Measurements from ENCODE around the gene USP4. TPM values are rescaled to one million over a fixed set of nuclear protein-coding genes. Genes with fewer than 3 reads are reported as not detected.
A peak's percentile ranks its signal among the peaks of the same experiment; 100 is the strongest.
"Not testable (repeated sequence)": the region's sequence is repeated elsewhere in the genome, so short reads cannot be mapped to it uniquely, and the experiment has no call there.

Gene USP4
- total RNA-seq, 1 experiment from 2014 or later: 43.5 TPM

DNA sequence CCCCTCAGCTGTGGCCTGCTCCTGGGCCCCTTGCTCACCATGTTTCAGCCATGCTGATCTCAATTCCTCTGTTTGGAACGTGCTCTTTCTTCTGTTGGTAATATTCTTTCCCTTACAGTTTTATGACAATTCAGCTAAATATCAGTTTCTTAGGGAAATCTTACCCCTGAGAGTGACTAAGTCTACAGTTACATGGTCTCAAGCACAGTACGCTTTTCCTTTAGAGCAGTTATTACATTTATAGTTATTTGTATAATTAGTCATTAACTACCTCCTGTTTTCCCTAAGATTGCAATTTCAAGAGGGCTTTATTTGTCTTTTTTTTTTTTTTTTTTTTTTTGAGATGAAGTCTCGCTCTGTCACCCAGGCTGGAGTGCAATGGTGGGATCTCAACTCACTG is 86.3 kb downstream of the USP4 start:
- no peaks in the 10 kb centered on the region for H3K9me3 Mint-ChIP-seq (ENCODE audit: low read depth, unreplicated experiment)
- intact Hi-C loops (cut with micrococcal nuclease; ENCODE audit: unreplicated experiment): no loop called here
- H3K4me3 Mint-ChIP-seq (ENCODE audit: low read depth, unreplicated experiment): no peak overlapping the region
- H3K27me3 Mint-ChIP-seq (ENCODE audit: unreplicated experiment): no peaks in the 10 kb centered on the region
- BruUV-seq (replicated peaks): no TSS peak
- no peaks in the 10 kb centered on the region for H3K36me3 Mint-ChIP-seq (ENCODE audit: insufficient read depth, unreplicated experiment)
- DNase-seq: no peak
- TF ChIP-seq, protein P1, sequence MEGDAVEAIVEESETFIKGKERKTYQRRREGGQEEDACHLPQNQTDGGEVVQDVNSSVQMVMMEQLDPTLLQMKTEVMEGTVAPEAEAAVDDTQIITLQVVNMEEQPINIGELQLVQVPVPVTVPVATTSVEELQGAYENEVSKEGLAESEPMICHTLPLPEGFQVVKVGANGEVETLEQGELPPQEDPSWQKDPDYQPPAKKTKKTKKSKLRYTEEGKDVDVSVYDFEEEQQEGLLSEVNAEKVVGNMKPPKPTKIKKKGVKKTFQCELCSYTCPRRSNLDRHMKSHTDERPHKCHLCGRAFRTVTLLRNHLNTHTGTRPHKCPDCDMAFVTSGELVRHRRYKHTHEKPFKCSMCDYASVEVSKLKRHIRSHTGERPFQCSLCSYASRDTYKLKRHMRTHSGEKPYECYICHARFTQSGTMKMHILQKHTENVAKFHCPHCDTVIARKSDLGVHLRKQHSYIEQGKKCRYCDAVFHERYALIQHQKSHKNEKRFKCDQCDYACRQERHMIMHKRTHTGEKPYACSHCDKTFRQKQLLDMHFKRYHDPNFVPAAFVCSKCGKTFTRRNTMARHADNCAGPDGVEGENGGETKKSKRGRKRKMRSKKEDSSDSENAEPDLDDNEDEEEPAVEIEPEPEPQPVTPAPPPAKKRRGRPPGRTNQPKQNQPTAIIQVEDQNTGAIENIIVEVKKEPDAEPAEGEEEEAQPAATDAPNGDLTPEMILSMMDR (IDR thresholded peaks at IDR 0.05; ENCODE audit: unreplicated experiment): no peak
- CTCF ChIA-PET: interaction anchor here (0.7 kb wide), 1 partner anchor 213 kb away, joined by 4 read pairs; no protein-coding TSS in a partner anchor
- no peak overlapping the region for H3K27ac Mint-ChIP-seq (ENCODE audit: unreplicated experiment)
- H3K4me1 Mint-ChIP-seq (ENCODE audit: low read depth, unreplicated experiment): no peaks in the 10 kb centered on the region

- Mint-ChIP-seq H3K36me3 (ENCODE audit: insufficient read depth, unreplicated experiment) (no peaks in the 10 kb centered on the region), H3K9me3 (ENCODE audit: low read depth, unreplicated experiment) (no peaks in the 10 kb centered on the region), H3K4me1 (ENCODE audit: low read depth, unreplicated experiment) (peaks cover 8% of the 10 kb centered on the region), H3K27me3 (ENCODE audit: unreplicated experiment) (no peaks in the 10 kb centered on the region), H3K27ac (ENCODE audit: unreplicated experiment) (no peak overlapping the region), H3K4me3 (ENCODE audit: low read depth, unreplicated experiment) (no peak overlapping the region)
- BruUV-seq (replicated peaks): no TSS peak
- CTCF ChIA-PET: no interaction called here
- TF ChIP-seq, protein P1 (IDR thresholded peaks at IDR 0.05; ENCODE audit: unreplicated experiment): no peak
- intact Hi-C loops (cut with micrococcal nuclease; ENCODE audit: unreplicated experiment): no loop called here
- no peak for DNase-seq
Measured at GRCh38 chr3:49248840-49249227, 91.0 kb downstream of the USP4 start.

DNA sequence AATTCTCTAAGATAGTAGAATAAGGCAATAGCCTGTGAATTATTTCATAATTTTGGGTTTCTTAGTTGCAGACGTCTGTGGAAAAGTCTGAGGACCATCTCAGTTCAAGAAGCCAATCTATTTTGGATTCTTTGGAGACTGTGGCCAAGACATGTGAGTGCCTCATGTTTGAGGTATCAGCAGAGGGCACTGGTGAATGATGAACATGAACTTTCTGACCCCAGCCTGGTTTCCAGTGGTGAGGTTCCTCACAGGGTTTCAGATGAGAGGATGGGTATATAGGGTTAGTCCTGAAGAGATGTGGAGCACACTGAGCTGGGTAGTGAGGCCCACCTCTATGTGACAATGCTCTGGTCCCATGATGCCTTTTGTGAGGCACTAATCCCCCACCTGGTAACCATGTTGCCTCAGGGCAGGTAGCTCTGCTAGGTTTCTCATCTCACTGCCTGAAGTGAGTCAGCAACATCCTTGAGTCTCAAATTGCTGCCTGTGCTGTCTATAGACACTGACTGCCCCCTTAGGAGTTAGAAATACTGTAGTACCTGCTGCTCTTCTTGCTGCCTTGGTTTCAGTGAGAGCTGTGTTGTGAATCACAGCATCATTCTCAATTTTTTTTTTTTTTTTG is 95.2 kb downstream of the USP4 start:
- no peaks in the 10 kb centered on the region for H3K9me3 Mint-ChIP-seq (ENCODE audit: low read depth, unreplicated experiment)

DNA sequence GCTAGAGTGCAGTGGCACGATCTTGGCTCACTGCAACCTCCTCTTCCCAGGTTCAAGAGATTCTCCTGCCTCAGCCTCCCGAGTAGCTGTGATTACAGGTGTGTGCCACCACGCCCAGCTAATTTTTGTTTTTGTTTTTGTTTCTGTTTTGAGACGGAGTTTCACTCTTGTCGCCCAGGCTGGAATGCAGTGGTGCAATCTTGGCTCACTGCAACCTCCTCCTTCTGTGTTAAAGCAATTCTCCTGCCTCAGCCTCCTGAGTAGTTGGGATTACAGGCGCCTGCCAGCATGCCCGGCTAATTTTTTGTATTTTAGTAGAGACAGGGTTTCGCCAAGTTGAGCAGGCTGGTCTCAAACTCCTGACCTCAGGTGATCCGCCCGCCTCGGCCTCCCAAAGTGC is 99.8 kb downstream of the USP4 start:
- H3K4me3 Mint-ChIP-seq (ENCODE audit: low read depth, unreplicated experiment); intact Hi-C loops (cut with micrococcal nuclease; ENCODE audit: unreplicated experiment); CTCF ChIA-PET; H3K9me3 Mint-ChIP-seq (ENCODE audit: low read depth, unreplicated experiment); H3K27ac Mint-ChIP-seq (ENCODE audit: unreplicated experiment); DNase-seq; H3K27me3 Mint-ChIP-seq (ENCODE audit: unreplicated experiment); H3K4me1 Mint-ChIP-seq (ENCODE audit: low read depth, unreplicated experiment); BruUV-seq (replicated peaks); H3K36me3 Mint-ChIP-seq (ENCODE audit: insufficient read depth, unreplicated experiment): not testable (repeated sequence)

More for the DNA sequence above, 95.2 kb downstream of the USP4 start:
- CTCF ChIA-PET: no interaction called here
- Mint-ChIP-seq H3K4me1 (ENCODE audit: low read depth, unreplicated experiment) (peaks cover 8% of the 10 kb centered on the region), H3K27ac (ENCODE audit: unreplicated experiment) (no peak overlapping the region), H3K27me3 (ENCODE audit: unreplicated experiment) (no peaks in the 10 kb centered on the region), H3K36me3 (ENCODE audit: insufficient read depth, unreplicated experiment) (no peaks in the 10 kb centered on the region), H3K4me3 (ENCODE audit: low read depth, unreplicated experiment) (no peak overlapping the region)
- intact Hi-C loops (cut with micrococcal nuclease; ENCODE audit: unreplicated experiment): no loop called here
- BruUV-seq (replicated peaks): no TSS peak
- peak; percentile 12 for DNase-seq
- TF ChIP-seq, protein P1 (IDR thresholded peaks at IDR 0.05; ENCODE audit: unreplicated experiment): no peak

DNA sequence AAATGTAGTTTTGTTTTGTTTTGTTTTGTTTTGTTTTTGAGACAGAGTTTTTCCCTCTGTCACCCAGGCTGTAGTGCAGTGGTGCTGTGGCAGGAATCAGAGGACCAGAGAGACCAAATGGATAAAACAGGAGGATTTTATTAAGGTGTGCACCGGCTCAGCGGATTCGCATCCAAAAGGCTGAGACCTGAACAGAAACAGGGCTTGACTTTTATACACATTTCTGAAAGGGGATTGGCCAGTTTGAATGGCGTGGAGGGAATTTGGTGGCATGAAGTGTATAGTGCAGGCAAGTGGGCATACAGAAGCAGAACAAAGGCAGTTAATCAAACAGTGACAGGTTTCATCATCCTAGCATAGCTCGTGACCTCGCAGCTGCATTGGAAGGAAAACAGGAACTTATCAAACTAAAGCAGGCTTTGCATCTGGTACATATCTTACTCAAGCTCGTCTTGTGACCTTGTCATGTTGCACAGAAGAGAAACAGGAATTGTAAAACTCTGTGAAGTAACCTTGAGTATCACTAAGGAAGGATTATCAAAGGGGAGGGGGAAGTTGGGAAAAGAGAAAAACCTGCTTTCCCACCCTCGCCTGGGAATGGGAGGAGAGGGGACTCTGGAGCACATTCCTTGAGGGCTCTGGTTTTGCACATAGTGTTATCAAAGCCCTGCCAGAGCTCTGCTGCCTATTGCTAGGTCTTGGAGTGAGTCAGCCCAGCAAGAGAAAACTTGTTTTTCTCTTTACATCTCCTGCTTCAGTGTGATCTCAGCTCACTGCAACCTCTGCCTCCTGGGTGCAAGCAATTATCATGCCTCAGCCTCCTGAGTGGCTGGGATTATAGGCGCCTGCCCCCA is 101.4 kb downstream of the USP4 start:
- intact Hi-C loops (cut with micrococcal nuclease; ENCODE audit: unreplicated experiment): no loop called here

More for the DNA sequence above, 101.4 kb downstream of the USP4 start:
- no peak for DNase-seq
- no peaks in the 10 kb centered on the region for H3K27me3 Mint-ChIP-seq (ENCODE audit: unreplicated experiment)
- no TSS peak for BruUV-seq (replicated peaks)
- CTCF ChIA-PET: no interaction called here
- TF ChIP-seq, protein P1 (IDR thresholded peaks at IDR 0.05; ENCODE audit: unreplicated experiment): no peak
- no peaks in the 10 kb centered on the region for H3K4me1 Mint-ChIP-seq (ENCODE audit: low read depth, unreplicated experiment)
- no peak overlapping the region for H3K27ac Mint-ChIP-seq (ENCODE audit: unreplicated experiment)
- no peaks in the 10 kb centered on the region for H3K9me3 Mint-ChIP-seq (ENCODE audit: low read depth, unreplicated experiment)
- H3K36me3 Mint-ChIP-seq (ENCODE audit: insufficient read depth, unreplicated experiment): no peaks in the 10 kb centered on the region
- no peak overlapping the region for H3K4me3 Mint-ChIP-seq (ENCODE audit: low read depth, unreplicated experiment)

Data from Calu3 (cell line).